ENCODE data around the gene NPC1. TPM values are rescaled to one million over a fixed set of nuclear protein-coding genes. Genes with fewer than 3 reads are reported as not detected.

NPC1 gene
- total and polyA plus RNA-seq, 9 donors, result 21.8 to 100 (median 29.8) TPM

DNA sequence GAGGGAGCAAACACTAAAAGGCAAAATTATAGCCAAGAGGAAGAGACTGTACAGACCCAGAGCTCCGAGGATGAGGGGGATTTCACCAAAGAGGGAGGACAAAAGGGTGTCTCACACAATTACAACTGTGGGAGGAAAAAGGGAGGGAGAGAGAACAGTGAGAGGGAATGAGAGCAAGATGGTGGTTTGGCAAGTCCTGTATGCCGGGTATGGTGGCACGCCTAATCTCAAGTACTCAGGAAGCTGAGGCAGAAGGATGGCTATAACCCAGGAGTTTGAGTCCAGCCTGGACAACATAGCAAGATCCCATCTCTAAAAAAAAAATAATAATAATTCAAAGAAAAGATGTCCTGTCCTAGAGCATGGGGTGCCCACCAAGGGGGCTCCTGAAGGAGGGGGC, 34.3 kb downstream of the NPC1 start:
- no peak overlapping the region for H3K4me3 ChIP-seq
- no peak for DNase-seq
- 30 to 88% (median 58%) methylated on average over 3 of the region's 3 CpGs for WGBS, 3 donors
- H3K4me1 ChIP-seq (ENCODE audit: insufficient read depth), result no peaks in the 10 kb centered on the region
- no peaks in the 10 kb centered on the region for H3K9me3 ChIP-seq
- no peaks in the 10 kb centered on the region for H3K27me3 ChIP-seq
- intact Hi-C loops (cut with DNase I), result loop anchor here in 1 of 4 donors (2.0 kb wide), 1 partner anchor 71 kb away; no protein-coding TSS in a partner anchor
- H3K27ac ChIP-seq, result no peak overlapping the region
- no peak for TF ChIP-seq EP300 (IDR thresholded peaks at IDR 0.05)
- TF ChIP-seq, protein P1, sequence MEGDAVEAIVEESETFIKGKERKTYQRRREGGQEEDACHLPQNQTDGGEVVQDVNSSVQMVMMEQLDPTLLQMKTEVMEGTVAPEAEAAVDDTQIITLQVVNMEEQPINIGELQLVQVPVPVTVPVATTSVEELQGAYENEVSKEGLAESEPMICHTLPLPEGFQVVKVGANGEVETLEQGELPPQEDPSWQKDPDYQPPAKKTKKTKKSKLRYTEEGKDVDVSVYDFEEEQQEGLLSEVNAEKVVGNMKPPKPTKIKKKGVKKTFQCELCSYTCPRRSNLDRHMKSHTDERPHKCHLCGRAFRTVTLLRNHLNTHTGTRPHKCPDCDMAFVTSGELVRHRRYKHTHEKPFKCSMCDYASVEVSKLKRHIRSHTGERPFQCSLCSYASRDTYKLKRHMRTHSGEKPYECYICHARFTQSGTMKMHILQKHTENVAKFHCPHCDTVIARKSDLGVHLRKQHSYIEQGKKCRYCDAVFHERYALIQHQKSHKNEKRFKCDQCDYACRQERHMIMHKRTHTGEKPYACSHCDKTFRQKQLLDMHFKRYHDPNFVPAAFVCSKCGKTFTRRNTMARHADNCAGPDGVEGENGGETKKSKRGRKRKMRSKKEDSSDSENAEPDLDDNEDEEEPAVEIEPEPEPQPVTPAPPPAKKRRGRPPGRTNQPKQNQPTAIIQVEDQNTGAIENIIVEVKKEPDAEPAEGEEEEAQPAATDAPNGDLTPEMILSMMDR (IDR thresholded peaks at IDR 0.05), result no peak
- TF ChIP-seq POLR2A (IDR thresholded peaks at IDR 0.05), result no peak
- no peaks in the 10 kb centered on the region for H3K36me3 ChIP-seq

DNA sequence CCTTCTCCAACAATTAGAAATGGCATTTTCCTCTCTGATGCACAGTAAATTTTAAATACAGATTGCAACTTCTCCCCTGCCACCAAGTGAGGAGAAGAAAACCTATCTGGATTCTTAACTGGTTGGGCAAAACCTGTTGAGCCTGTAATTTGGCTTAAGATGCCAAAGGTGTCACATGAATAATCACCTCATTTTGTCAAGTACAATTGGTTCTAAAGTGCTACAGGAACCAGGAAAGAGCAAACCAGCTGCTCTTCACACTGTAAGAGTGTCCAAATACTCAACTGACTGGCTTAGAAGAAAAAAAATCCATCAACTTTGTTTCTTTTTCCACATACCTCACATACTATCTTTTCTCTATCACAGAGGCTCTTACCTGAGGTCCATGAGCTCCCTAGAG, 35.4 kb downstream of the NPC1 start:
- no peaks in the 10 kb centered on the region for H3K36me3 ChIP-seq
- H3K4me3 ChIP-seq, result no peak overlapping the region
- no peaks in the 10 kb centered on the region for H3K27me3 ChIP-seq
- H3K27ac ChIP-seq, result no peak overlapping the region
- no peaks in the 10 kb centered on the region for H3K9me3 ChIP-seq
- intact Hi-C loops (cut with DNase I), result loop anchor here in 1 of 4 donors (2.0 kb wide), 1 partner anchor 70 kb away; no protein-coding TSS in a partner anchor
- DNase-seq, result no peak
- TF ChIP-seq, protein P1 (IDR thresholded peaks at IDR 0.05), result no peak
- TF ChIP-seq EP300 (IDR thresholded peaks at IDR 0.05) (no peak), POLR2A (IDR thresholded peaks at IDR 0.05) (no peak)
- H3K4me1 ChIP-seq (ENCODE audit: insufficient read depth), result no peaks in the 10 kb centered on the region

DNA sequence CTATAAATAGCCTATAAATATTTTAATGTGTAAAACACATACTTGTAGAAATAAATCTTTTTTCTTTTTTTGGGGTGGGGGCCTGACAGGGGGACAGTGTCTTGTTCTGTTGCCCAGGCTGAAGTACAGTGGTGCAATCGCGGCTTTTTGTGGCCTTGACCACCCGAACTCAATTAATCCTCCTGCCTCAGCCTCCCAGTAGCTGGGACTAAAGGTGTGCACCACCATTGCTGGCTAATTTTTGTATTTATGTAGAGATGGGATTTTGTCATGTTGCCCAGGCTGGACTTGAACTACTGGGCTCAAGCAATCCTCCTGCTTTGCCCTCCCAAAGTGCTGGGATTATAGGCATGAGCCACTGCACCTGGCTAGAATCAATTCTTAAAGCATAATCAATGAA, 37.6 kb downstream of the NPC1 start:
- Histone ChIP-seq H3K36me3 (no peaks in the 10 kb centered on the region), H3K9me3 (no peaks in the 10 kb centered on the region), H3K4me3 (no peak overlapping the region), H3K27me3 (no peaks in the 10 kb centered on the region), H3K27ac (no peak overlapping the region), H3K4me1 (ENCODE audit: insufficient read depth) (no peaks in the 10 kb centered on the region)
- intact Hi-C loops (cut with DNase I), result no loop called here
- no peak for DNase-seq
- TF ChIP-seq EP300 (IDR thresholded peaks at IDR 0.05), result no peak
- WGBS, 3 donors, result 79 to 93% (median 83%) methylated on average over 3 of the region's 3 CpGs

DNA sequence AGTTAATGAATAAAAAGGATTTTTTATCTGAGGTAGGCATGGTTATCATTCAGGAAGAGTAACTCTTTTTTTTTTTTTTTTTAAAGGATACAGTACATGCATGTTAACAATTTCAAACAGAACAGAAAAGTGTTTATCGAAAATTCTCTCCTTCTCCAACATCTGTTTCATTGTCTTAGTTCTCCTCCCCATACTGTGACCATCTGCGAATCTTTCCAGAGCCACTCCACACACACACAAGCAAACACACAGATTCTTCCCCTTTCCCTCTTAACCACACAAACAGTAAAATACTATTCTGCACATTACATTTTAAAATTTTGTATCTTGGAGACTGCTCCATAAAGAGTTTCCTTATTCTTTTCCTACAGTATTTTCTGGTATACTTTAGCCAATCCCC, 38.0 kb downstream of the NPC1 start:
- intact Hi-C loops (cut with DNase I), result no loop called here
- Histone ChIP-seq H3K4me3 (no peak overlapping the region), H3K4me1 (ENCODE audit: insufficient read depth) (no peaks in the 10 kb centered on the region), H3K27me3 (no peaks in the 10 kb centered on the region), H3K36me3 (no peaks in the 10 kb centered on the region), H3K9me3 (no peaks in the 10 kb centered on the region), H3K27ac (no peak overlapping the region)
- no peak for DNase-seq
- TF ChIP-seq, protein P1 (IDR thresholded peaks at IDR 0.05), result no peak
- TF ChIP-seq EP300 (IDR thresholded peaks at IDR 0.05), result no peak
- TF ChIP-seq POLR2A (IDR thresholded peaks at IDR 0.05), result no peak
- WGBS, 3 donors, result 39 to 59% (median 52%) methylated on average over 2 of the region's 2 CpGs

DNA sequence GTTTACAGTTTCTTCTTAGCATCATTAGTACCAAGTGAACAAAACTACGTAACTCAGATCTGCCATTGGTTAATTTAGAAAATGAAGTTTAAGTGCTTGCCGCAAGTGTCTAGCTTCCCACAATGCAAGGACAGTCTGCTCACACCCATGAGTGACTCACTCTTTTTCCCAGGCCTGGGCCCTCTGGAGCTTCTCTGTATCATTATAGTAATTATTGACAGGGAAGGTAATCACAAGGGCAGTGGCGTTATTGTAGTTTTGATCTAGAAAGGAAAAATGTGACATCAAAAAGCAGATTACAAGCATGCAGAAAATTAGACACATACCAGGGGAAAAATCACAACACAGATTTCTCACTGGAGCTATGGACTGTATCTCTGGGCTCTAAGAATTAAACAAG, 38.5 kb downstream of the NPC1 start:
- 61 to 84% (median 77%) methylated on average over 3 of the region's 3 CpGs for WGBS, 3 donors
- intact Hi-C loops (cut with DNase I), result no loop called here

More for the DNA sequence above, 38.5 kb downstream of the NPC1 start:
- no peak for DNase-seq
- Histone ChIP-seq H3K36me3 (no peaks in the 10 kb centered on the region), H3K4me1 (ENCODE audit: insufficient read depth) (no peaks in the 10 kb centered on the region), H3K27me3 (no peaks in the 10 kb centered on the region), H3K4me3 (no peak overlapping the region), H3K9me3 (no peaks in the 10 kb centered on the region), H3K27ac (no peak overlapping the region)
- no peak for TF ChIP-seq POLR2A (IDR thresholded peaks at IDR 0.05)

Data from ovary (tissue), 9 donors.